Activated CD8-positive, alpha-beta memory T cell treated with anti-CD3 and anti-CD28 coated beads, Interleukin-2, amount 50 U/mL, for 4 hours (primary cell): ENCODE measurements around the gene ADAMTS14.

Experiments used
- DNase-seq: peaks from one replicate; pipeline ENCODE4 v3.0.0-alpha.2; 2020

Gene ADAMTS14

GRCh38 chr10:70695241-70696030, 23.1 kb downstream of the ADAMTS14 start:
- no peak for DNase-seq

GRCh38 chr10:70698211-70698610, 25.9 kb downstream of the ADAMTS14 start:
- DNase-seq: no peak

GRCh38 chr10:70699063-70699658, 26.9 kb downstream of the ADAMTS14 start:
- no peak for DNase-seq

GRCh38 chr10:70699659-70700174, 27.4 kb downstream of the ADAMTS14 start:
- no peak for DNase-seq

- DNase-seq: no peak
Observed at GRCh38 chr10:70702190-70702763, 30.0 kb downstream of the ADAMTS14 start.

GRCh38 chr10:70704211-70704610, 31.9 kb downstream of the ADAMTS14 start:
- DNase-seq: no peak

DNA sequence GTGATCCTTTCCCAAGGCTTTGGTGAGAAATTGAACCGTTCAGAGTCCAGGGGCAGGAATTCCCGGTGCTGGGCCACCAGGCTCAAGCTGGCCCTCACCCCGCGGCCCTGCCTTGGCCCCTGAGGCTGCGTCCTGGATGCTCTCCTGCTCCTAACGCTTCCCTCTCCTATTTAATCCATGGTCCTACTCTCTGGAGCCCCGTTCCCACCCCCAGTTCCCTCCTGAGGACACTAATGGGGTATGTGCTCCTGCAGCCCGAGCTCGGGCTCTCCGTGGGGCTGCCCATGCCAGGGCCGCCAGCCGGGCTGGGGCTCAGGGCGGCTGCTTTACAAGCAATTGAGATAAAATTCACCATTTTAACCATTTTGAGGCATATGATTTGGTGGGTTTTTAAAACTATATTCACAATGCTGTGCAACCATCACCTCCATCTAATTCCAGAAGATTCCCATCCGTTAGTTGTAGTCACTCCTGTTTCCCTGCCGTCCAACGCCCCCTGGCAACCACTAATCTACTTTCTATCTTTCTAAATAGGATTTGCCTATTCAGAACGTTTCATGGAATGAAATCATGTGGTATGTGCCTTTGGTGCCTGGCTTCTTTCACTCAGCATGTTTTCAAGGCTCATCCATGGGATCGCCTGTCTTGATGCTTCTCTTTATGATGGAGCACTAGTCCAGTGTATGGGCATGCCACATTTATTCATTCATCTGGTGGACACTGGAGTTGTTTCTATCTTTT, 33.0 kb downstream of the ADAMTS14 start:
- DNase-seq: no peak

DNA sequence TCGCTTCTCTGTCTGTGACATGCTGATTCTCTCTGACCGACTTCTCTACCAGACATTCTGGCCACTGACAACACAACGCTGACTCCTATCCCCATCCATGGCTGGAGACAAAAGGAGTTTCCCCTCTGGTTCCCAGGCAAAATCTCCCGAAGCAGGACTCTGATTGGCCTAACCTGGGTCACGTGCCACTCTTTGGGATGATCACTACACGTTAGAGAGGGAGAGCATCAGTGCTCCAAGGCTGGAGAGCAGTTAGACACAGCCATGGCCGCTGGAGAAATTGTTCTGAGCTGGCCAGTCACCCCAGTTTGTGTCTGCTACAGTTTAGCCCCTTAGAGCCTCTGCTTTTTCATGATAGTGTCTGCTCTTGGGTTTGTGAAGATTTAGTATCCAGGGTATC, 38.9 kb downstream of the ADAMTS14 start:
- DNase-seq: no peak

DNA sequence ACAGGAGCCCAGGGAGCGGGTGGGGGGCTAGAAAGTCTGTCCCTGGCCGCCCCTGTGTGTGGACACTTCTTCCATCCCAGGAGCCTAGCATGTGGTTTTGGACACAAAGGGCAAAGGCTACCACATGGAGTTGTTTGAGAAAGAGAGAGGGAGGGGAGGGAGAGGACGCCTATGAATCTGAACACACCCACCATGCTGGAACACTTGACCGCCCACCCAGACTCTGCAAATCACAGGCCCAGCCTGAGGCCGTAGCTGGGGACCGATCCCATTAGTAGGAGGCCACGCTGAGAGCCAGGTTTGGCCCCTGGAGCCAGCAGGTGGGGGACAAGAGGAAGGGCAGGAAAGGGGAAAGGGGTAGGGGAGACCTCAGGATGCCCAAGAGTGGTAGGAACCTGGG, 39.6 kb downstream of the ADAMTS14 start:
- DNase-seq: no peak

DNA sequence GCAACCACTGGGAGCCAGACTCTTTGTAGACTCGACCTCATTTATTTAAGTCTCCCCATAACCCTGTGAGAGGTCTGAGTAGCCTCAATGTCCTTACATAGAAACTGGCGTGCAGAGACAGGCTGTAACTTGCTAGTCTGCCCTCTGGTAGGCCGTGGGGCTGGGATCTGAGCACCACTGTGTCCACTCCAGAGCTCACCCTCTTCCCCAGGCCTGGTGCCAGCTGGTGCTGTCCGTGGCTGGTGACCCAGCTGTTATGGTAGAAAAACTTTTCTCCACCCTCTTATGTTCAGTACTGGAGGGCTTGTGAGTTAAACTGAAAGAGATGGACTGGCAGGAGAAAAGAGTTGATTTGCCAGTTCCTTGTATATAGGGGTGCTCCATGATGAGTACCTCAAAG, 41.9 kb downstream of the ADAMTS14 start:
- no peak for DNase-seq

GRCh38 chr10:70714951-70715350, 42.6 kb downstream of the ADAMTS14 start:
- no peak for DNase-seq

GRCh38 chr10:70715853-70716795, 43.8 kb downstream of the ADAMTS14 start:
- DNase-seq: no peak

DNA sequence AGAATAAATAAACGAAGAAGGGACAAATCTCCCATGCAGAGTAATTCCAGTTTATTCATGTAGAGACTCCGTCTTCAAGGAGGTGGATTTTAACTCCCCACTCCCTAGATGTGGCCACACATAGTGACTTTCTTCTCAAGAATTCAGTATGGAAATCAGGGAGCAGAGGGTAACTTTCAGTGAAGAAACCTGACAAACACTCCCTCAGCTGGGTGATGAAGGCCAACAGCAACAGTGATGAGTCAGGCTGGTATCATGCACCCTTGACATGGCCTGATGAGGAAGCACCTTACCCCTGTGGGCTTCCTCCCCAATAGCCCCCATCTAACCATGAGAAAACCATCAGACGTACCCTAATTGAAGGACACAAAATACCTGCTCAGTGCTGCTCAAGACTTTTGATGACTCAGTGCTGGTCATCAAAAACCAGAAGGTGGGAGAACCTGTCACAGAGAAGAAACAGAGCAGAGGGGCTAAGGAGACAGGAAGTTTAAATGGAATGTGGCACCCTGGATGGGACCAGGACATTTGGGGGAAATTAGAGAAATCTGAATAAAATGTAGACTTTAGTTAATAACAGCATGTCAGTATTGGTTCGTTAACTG, 50.6 kb downstream of the ADAMTS14 start:
- no peak for DNase-seq

- no peak for DNase-seq
Observed at GRCh38 chr10:70723771-70724170, 51.5 kb downstream of the ADAMTS14 start.

DNA sequence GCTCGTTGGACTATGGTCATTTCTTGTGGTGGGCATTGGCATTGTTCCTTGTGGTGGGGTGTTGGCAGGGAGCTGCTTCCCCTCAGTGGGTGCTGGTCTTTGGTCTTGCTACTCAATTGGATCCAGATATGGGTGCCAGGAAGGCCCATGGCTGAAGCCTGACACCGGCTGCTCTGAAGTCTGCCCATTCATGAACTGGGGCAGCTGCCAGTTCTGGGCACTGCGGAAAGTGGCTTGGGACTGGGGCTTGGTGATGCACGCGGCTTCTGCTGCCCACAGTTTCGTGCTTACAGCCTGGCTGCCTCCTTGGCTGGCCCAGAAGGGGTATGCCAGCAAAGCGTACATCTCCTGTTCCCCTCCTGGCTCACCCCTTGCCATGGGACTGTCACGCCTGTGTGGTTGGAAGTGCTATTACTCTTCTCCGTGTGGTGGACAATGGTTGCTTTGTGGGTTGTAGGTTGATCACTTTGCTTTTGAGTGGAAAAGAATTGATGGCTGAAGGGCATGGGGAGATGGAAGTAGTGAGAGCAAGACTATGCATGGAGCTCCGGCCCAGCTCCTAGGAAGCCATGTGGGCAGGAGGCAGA, 54.7 kb downstream of the ADAMTS14 start:
- DNase-seq: no peak

- DNase-seq: no peak
Observed at GRCh38 chr10:70728328-70728727, 56.0 kb downstream of the ADAMTS14 start.

- no peak for DNase-seq
Observed at GRCh38 chr10:70729763-70730357, 57.6 kb downstream of the ADAMTS14 start.

GRCh38 chr10:70730955-70731354, 58.6 kb downstream of the ADAMTS14 start:
- no peak for DNase-seq

DNA sequence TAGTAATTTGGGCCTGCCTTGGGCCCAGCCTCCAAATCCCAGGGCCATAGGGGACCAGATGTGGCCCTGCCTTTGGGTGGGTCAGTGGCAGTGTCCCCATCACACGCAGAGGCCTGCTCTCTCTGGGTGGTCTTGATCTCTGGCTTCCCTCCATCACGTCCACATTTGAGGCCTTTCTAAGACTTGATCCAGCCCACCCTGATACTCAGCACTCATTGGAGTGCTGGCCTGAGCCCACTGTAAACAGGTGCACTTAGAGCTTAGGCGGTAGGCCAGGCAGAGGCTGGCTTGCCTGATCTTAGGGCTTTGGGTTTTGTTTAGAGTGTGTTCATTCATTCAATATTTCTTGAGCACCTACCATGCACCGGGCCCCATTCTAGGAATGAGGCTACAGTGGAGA, 60.3 kb downstream of the ADAMTS14 start:
- no peak for DNase-seq

- no peak for DNase-seq
Observed at GRCh38 chr10:70733051-70733450, 60.7 kb downstream of the ADAMTS14 start.

- no peak for DNase-seq
Observed at GRCh38 chr10:70735161-70735560, 62.9 kb downstream of the ADAMTS14 start.
